GM21825 (cell line): ENCODE results near the gene SYNGAP1.
A peak's percentile ranks its signal among the peaks of the same experiment; 100 is the strongest.

Experiments used
- ATAC-seq: cut with Tn5 transposase; IDR thresholded peaks from one replicate; pipeline ENCODE4 v1.9.1; 2021; ENCODE audit warnings: mild to moderate bottlenecking, moderate library complexity; ENCODE audit not compliant: unreplicated experiment

SYNGAP1 gene

GRCh38 chr6:33420491-33421343, 852 bp downstream of the SYNGAP1 start:
- no peak for ATAC-seq

- ATAC-seq = no peak
Observed at GRCh38 chr6:33421344-33421643, 1.4 kb downstream of the SYNGAP1 start.

GRCh38 chr6:33423777-33424176, 3.9 kb downstream of the SYNGAP1 start:
- no peak for ATAC-seq

- no peak for ATAC-seq
Observed at GRCh38 chr6:33424855-33425667, 5.2 kb downstream of the SYNGAP1 start.

GRCh38 chr6:33425668-33426577, 6.1 kb downstream of the SYNGAP1 start:
- ATAC-seq = no peak

GRCh38 chr6:33426590-33427511, 7.0 kb downstream of the SYNGAP1 start:
- ATAC-seq = no peak

- ATAC-seq = no peak
Observed at GRCh38 chr6:33427585-33428223, 7.8 kb downstream of the SYNGAP1 start.

GRCh38 chr6:33428224-33428965, 8.5 kb downstream of the SYNGAP1 start:
- ATAC-seq = no peak

- ATAC-seq = no peak
Observed at GRCh38 chr6:33428966-33429749, 9.3 kb downstream of the SYNGAP1 start.

GRCh38 chr6:33429750-33430052, 9.8 kb downstream of the SYNGAP1 start:
- no peak for ATAC-seq

GRCh38 chr6:33430334-33430733, 10.5 kb downstream of the SYNGAP1 start:
- no peak for ATAC-seq

- ATAC-seq = peak; percentile 35
Observed at GRCh38 chr6:33430991-33431879, 11.4 kb downstream of the SYNGAP1 start.

GRCh38 chr6:33431880-33432541, 12.1 kb downstream of the SYNGAP1 start:
- ATAC-seq = no peak

- ATAC-seq = no peak
Observed at GRCh38 chr6:33432546-33432945, 12.7 kb downstream of the SYNGAP1 start.

- no peak for ATAC-seq
Observed at GRCh38 chr6:33433001-33433543, 13.2 kb downstream of the SYNGAP1 start.

- ATAC-seq = no peak
Observed at GRCh38 chr6:33433544-33434191, 13.8 kb downstream of the SYNGAP1 start.
